RWPE1 (cell line): ENCODE measurements around the gene TBC1D22A.

Experiments used
- CTCF ChIA-PET: fragments of 350-600 bp; sonication (Branson Sonifier 250); formaldehyde crosslinking; extraction: SDS; loops from one replicate; lab custom pipeline; 2021; lab: Yijun Ruan, JAX
- POLR2A ChIA-PET: fragments of 400-600 bp; formaldehyde crosslinking; extraction: SDS; loops from one replicate; lab custom pipeline; 2020; ENCODE audit warnings: antibody characterized with exemption; ENCODE audit not compliant: low non-redundant PET; lab: Yijun Ruan, JAX
- DNase-seq: peaks from one replicate; pipeline ENCODE4 v3.0.0; 2012; ENCODE audit warnings: low spot score
- H3K27ac ChIP-seq: fragments of 450-650 bp; 2 replicates; pipeline ENCODE4 v1.5.1; 2017
- CTCF ChIP-seq: fragments of 450-650 bp; conservative IDR thresholded peaks from 2 replicates; pipeline ENCODE4 v1.5.1; 2017; ENCODE audit warnings: low read depth, mild to moderate bottlenecking

Gene TBC1D22A

GRCh38 chr22:46752286-46752987, 10.0 kb upstream of the TBC1D22A start:
- POLR2A ChIA-PET: no interaction called here
- CTCF ChIA-PET: no interaction called here

GRCh38 chr22:46752988-46753310, 9.5 kb upstream of the TBC1D22A start:
- DNase-seq: no peak
- CTCF ChIA-PET: no interaction called here
- TF ChIP-seq CTCF: no peak
- H3K27ac ChIP-seq: peak overlapping the region; percentile 98
- POLR2A ChIA-PET: no interaction called here

More at GRCh38 chr22:46752286-46752987, 10.0 kb upstream of the TBC1D22A start:
- peak overlapping the region; percentile 98 for H3K27ac ChIP-seq
- no peak for TF ChIP-seq CTCF
- DNase-seq: no peak

GRCh38 chr22:46753360-46753759, 9.1 kb upstream of the TBC1D22A start:
- POLR2A ChIA-PET: no interaction called here
- no peak for DNase-seq
- peak overlapping the region; percentile 98 for H3K27ac ChIP-seq
- TF ChIP-seq CTCF: no peak
- CTCF ChIA-PET: no interaction called here

- no peak for TF ChIP-seq CTCF
- peak overlapping the region; percentile 98 for H3K27ac ChIP-seq
- ChIA-PET POLR2A (interaction anchor here (0.6 to 1.0 kb wide), 2 partner anchors 9 to 190 kb away, joined by 3 to 5 read pairs; partner anchors contain the start of gene TBC1D22A), CTCF (no interaction called here)
- DNase-seq: no peak
These were observed 8.7 kb upstream of the TBC1D22A start for GRCh38 chr22:46753761-46754109.

- POLR2A ChIA-PET: interaction anchor here (0.6 to 1.0 kb wide), 3 partner anchors 8 to 1339 kb away, joined by 3 to 5 read pairs (median 3); partner anchors contain the start of gene TBC1D22A
- DNase-seq: peak; percentile 91
- no peak for TF ChIP-seq CTCF
- H3K27ac ChIP-seq: peak overlapping the region; percentile 98
- CTCF ChIA-PET: no interaction called here
These were observed 8.2 kb upstream of the TBC1D22A start for GRCh38 chr22:46754110-46754799.

GRCh38 chr22:46754826-46755225, 7.6 kb upstream of the TBC1D22A start:
- CTCF ChIA-PET: interaction anchor here (1.0 kb wide), 1 partner anchor 191 kb away, joined by 3 read pairs; no protein-coding TSS in a partner anchor
- POLR2A ChIA-PET: interaction anchor here (0.6 to 1.0 kb wide), 2 partner anchors 8 to 1340 kb away, joined by 3 read pairs; partner anchors contain the start of gene TBC1D22A

More at GRCh38 chr22:46754826-46755225, 7.6 kb upstream of the TBC1D22A start:
- no peak for DNase-seq
- TF ChIP-seq CTCF: no peak
- peak overlapping the region; percentile 98 for H3K27ac ChIP-seq
